Stomach (tissue), 4 donors: ENCODE data around the gene RIN2.

Experiments
- EP300 ChIP-seq: sonication (generic); formaldehyde crosslinking; IDR thresholded peaks from one replicate; pipeline ENCODE4 v1.6.1; 2017; ENCODE audit warnings: antibody characterized with exemption
- POLR2A ChIP-seq, 4 donors: fragments of 450-650 bp; IDR thresholded peaks; one replicate each; pipeline ENCODE4 v1.6.1; 2016; ENCODE audit warnings: antibody characterized with exemption in 4 of 4, control low read depth in 2 of 4, mild to moderate bottlenecking in 1 of 4, moderate library complexity in 1 of 4
- POLR2AphosphoS5 ChIP-seq, 3 donors: sonication (generic); formaldehyde crosslinking; IDR thresholded peaks; one replicate each; pipeline ENCODE4 v1.6.1; 2016; ENCODE audit warnings: antibody characterized with exemption in 3 of 3
- TF ChIP-seq, protein P1 (sequence below), 7 experiments: fragments of 450-650 bp in 4 of 7; fragments of 200-600 bp in 3 of 7; sonication (generic) in 3 of 7; IDR thresholded peaks; one replicate each; pipeline ENCODE4 v1.5.1; 2016 to 2019; ENCODE audit warnings: antibody characterized with exemption in 7 of 7, control low read depth in 2 of 7, mild to moderate bottlenecking in 1 of 7

DNA sequence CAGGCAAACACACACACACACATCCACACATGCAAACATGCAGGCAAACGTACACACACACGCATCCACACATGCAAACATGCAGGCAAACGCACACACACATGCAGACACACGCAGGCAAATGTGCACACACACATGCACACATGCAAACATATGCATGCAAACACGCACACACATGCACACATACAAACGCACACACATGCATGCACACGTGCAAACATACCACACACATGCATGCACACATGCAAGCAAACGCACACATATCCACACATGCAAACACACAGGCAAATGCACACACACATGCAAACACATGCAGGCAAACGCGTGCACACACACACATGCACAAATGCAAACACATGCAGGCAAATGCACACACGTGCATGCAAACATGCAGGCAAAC lies 46.9 kb upstream of the RIN2 start:
- TF ChIP-seq, protein P1, sequence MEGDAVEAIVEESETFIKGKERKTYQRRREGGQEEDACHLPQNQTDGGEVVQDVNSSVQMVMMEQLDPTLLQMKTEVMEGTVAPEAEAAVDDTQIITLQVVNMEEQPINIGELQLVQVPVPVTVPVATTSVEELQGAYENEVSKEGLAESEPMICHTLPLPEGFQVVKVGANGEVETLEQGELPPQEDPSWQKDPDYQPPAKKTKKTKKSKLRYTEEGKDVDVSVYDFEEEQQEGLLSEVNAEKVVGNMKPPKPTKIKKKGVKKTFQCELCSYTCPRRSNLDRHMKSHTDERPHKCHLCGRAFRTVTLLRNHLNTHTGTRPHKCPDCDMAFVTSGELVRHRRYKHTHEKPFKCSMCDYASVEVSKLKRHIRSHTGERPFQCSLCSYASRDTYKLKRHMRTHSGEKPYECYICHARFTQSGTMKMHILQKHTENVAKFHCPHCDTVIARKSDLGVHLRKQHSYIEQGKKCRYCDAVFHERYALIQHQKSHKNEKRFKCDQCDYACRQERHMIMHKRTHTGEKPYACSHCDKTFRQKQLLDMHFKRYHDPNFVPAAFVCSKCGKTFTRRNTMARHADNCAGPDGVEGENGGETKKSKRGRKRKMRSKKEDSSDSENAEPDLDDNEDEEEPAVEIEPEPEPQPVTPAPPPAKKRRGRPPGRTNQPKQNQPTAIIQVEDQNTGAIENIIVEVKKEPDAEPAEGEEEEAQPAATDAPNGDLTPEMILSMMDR (IDR thresholded peaks at IDR 0.05) = no peak
- no peak for TF ChIP-seq POLR2AphosphoS5 (IDR thresholded peaks at IDR 0.05)
- TF ChIP-seq POLR2A (IDR thresholded peaks at IDR 0.05) = no peak
- no peak for TF ChIP-seq EP300
